ENCODE measurements around the gene MRTFA. TPM values are rescaled to one million over a fixed set of nuclear protein-coding genes. Genes with fewer than 3 reads are reported as not detected.
"Not testable (repeated sequence)": the region's sequence is repeated elsewhere in the genome, so short reads cannot be mapped to it uniquely, and the experiment has no call there.

Gene MRTFA
- total and polyA plus RNA-seq, 5 experiments from 2014 or later = 10.7 to 122 (median 31.0) TPM

DNA sequence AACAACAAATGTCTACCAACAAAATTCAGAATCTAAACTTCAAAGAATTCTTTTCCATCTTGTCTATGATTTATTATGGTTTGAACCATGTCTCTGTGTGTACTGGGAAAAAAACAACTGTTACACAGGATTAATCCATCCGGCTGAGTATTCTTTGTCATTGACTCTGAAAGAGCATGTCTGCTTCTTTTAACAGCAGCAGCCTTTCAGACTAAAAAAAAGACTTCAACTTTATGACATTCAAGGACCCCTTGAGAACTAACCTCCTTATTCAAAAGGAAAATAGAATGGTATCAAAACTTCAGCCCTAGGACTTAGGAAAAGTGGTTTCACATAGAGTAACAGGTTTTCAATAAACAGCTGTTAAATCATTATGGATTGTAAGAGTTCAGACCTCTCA, 79.9 kb downstream of the MRTFA start:
- Mint-ChIP-seq H3K27ac (peak overlapping the region in 1 of 10 donors; percentile 66), H3K27me3 (no peaks in the 10 kb centered on the region), H3K9me3 (peaks cover 0 to 11% (median 0%) of the 10 kb centered on the region in 9 donors), H3K4me3 (no peak overlapping the region), H3K4me1 (peaks cover 21 to 55% (median 36%) of the 10 kb centered on the region in 4 donors), H3K36me3 (peaks cover 12 to 25% (median 24%) of the 10 kb centered on the region in 3 donors)
- DNase-seq (no peak), ATAC-seq (no peak)
- POLR2A ChIA-PET = no interaction called here

DNA sequence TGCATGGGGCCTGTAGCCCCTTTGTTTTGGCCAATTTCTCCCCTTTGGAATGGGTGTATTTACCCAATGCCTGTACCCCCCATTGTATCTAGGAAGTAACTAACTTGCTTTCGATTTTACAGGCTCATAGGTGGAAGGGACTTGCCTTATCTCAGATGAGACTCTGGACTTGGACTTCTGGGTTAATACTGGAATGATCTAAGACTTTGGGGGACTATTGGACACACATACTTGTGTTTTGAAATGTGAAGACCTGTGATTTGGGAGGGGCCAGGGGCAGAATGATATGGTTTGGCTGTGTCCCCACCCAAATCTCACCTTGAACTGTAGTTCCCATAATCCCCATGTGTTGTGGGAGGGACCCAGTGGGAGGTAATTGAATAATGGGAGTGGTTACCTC, 82.5 kb downstream of the MRTFA start:
- H3K27me3 Mint-ChIP-seq, POLR2A ChIA-PET, H3K27ac Mint-ChIP-seq, ATAC-seq, H3K4me3 Mint-ChIP-seq, DNase-seq: not testable (repeated sequence)
- H3K4me1 Mint-ChIP-seq = peaks cover 20 to 47% (median 25%) of the 10 kb centered on the region in 4 donors
- H3K36me3 Mint-ChIP-seq = peaks cover 12 to 32% (median 19%) of the 10 kb centered on the region in 3 donors
- H3K9me3 Mint-ChIP-seq = peaks cover 0 to 11% (median 0%) of the 10 kb centered on the region in 9 donors

DNA sequence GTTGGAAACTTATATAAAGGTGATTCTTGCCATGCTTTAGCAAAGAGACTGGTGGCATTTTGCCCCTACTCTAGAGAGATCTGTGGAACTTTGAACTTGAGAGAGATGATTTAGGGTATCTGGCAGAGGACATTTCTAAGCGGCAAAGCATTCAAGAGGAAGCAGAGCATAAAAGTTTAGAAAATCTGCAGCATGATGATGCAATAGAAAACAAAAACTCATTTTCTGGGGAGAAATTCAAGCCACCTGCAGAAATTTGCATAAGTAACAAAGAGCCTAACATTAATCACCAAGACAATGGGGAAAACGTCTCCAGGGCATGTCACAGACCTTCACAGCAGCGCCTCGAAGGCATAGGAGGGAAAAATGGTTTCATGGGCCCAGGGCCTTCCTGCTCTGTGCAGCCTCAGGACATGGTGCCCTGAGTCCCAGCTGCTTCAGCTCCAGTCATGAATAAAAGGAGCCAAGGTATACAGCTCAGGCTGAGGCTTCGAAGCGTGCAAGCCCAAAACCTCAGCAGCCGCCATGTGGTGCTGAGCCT, 83.4 kb downstream of the MRTFA start:
- H3K4me1 Mint-ChIP-seq = peaks cover 20 to 49% (median 25%) of the 10 kb centered on the region in 4 donors
- no peak overlapping the region for H3K4me3 Mint-ChIP-seq
- peak overlapping the region in 3 of 10 donors; percentile 5 to 10 (median 5) for H3K27ac Mint-ChIP-seq
- peaks cover 12 to 42% (median 19%) of the 10 kb centered on the region in 3 donors for H3K36me3 Mint-ChIP-seq
- H3K27me3 Mint-ChIP-seq = no peaks in the 10 kb centered on the region
- ATAC-seq (no peak), DNase-seq (no peak)
- POLR2A ChIA-PET = no interaction called here
- peaks cover 0 to 11% (median 0%) of the 10 kb centered on the region in 9 donors for H3K9me3 Mint-ChIP-seq

DNA sequence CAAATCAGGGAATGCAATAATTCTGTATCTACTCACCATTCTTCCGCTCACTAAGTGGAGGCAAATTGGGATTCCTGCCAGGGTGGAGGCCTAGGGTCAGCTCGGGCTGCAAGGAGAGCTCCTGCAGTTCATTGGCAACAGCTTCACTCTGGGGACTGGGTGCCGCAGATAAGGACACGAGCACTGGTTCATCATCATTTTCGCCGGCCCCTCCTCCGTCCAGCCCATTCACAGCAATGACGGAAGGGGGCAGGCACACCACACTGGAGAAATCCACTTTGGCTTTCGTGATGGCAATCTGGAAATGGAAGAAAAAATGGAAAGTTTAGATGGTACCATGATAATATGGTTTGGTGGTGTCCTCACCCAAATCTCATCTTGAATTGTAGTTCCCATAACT, 84.4 kb downstream of the MRTFA start:
- no peak overlapping the region for H3K4me3 Mint-ChIP-seq
- no peak overlapping the region for H3K27ac Mint-ChIP-seq
- peaks cover 12 to 51% (median 22%) of the 10 kb centered on the region in 3 donors for H3K36me3 Mint-ChIP-seq
- POLR2A ChIA-PET = interaction anchor here (0.6 kb wide), 1 partner anchor 19 kb away, joined by 3 read pairs; no protein-coding TSS in a partner anchor
- DNase-seq = no peak
- no peak for ATAC-seq
- peaks cover 17 to 51% (median 24%) of the 10 kb centered on the region in 4 donors for H3K4me1 Mint-ChIP-seq
- peaks cover 0 to 11% (median 0%) of the 10 kb centered on the region in 9 donors for H3K9me3 Mint-ChIP-seq
- no peaks in the 10 kb centered on the region for H3K27me3 Mint-ChIP-seq

DNA sequence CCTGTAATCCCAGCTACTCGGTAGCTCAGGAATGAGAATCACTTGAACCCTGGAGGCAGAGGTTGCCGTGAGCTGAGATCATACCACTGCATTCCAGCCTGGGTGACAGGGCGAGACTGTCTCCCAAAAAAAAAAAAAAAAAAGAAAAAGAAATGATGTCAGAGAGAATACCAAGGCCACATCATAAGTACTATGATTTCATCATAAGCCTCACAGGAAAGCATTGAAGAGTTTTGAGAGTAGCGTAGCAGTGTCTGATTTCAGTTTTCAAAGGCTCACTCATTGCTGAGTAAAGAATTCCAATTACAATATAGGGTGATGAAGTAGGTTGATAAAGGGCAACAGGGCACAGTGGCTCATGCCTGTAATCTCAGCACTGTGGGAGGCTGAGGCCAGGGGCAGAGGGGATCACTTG, 88.8 kb downstream of the MRTFA start:
- DNase-seq (no peak), ATAC-seq (no peak)
- POLR2A ChIA-PET = no interaction called here
- Mint-ChIP-seq H3K36me3 (peaks cover 8 to 58% (median 24%) of the 10 kb centered on the region in 3 donors), H3K27ac (no peak overlapping the region), H3K27me3 (no peaks in the 10 kb centered on the region), H3K4me3 (no peak overlapping the region), H3K9me3 (peaks cover 0 to 4% (median 0%) of the 10 kb centered on the region in 9 donors), H3K4me1 (peaks cover 10 to 29% (median 14%) of the 10 kb centered on the region in 4 donors)

DNA sequence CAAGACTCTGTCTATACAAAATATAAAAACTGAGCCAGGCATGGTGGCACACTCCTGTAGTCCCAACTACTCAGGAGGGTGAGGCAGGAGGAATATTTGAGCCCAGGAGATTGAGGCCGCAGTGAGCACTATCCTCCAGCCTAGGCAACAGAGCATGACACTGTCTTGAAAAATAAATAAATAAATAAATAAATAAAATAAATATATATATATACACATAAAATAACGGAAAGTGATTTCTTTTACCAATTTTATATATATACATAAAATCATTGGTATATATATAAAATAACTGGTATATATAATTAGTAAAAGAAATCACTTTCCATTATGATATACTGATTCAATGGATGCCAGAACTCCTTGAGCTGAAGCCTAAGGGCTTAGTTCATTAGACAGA, 91.8 kb downstream of the MRTFA start:
- POLR2A ChIA-PET = no interaction called here
- H3K36me3 Mint-ChIP-seq = peaks cover 0 to 38% (median 14%) of the 10 kb centered on the region in 3 donors
- no peak overlapping the region for H3K4me3 Mint-ChIP-seq
- DNase-seq (no peak), ATAC-seq (no peak)
- peaks cover 16 to 43% (median 26%) of the 10 kb centered on the region in 4 donors for H3K4me1 Mint-ChIP-seq
- no peaks in the 10 kb centered on the region for H3K9me3 Mint-ChIP-seq
- H3K27ac Mint-ChIP-seq = peak overlapping the region in 1 of 10 donors; percentile 55
- no peaks in the 10 kb centered on the region for H3K27me3 Mint-ChIP-seq

DNA sequence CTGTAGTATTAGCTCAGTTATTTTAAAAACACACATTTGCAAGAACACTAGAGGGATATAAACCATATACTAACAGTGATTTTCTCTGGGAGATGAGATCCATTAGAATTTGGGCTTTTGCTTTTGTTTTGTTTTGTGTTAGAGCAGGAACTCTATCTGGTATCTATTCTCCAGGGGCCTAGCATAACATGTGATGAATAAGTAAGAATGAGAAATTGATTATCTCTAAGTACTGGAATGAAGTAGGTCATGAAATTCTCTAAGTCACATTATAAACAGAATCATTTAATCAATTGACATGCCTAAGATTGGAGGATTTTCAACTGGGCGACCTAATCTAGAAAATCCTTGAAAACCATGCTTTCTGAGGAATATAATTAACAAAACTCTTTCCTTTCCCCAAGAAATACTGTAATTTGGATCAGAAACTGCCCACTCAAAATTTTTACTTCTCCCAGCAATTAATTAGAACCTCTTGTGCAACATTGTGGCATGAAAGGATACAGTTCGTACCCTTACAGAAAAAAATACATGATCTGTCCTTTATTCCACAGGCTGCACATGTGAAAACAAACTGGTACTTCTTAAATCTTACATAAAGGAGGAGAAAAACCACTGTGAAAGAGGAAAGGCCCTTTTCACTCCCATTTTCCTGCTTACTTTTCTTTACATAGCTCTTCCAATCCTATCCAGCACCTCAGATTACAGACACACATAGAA, 93.5 kb downstream of the MRTFA start:
- H3K4me1 Mint-ChIP-seq = peaks cover 13 to 38% (median 29%) of the 10 kb centered on the region in 4 donors

DNA sequence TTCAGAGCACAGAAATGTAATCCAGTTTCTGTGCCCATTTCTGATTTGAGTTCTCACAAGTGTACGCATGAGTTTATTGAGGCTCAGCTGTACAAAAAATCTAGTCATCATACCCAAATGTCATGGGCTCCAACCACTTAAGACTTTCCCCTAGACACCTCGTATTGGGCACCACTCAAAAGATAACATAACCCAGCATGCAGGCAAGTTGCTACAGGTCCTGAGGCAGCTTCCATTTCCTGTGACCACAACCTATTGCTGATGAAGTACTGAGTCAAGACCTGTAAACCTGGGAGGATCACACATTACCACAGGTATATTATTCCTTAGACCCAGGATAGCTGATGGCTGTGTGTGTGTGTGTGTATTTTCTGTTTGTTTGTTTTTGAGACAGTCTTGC, 95.2 kb downstream of the MRTFA start:
- DNase-seq (no peak), ATAC-seq (no peak)
- peaks cover 10 to 33% (median 28%) of the 10 kb centered on the region in 4 donors for H3K4me1 Mint-ChIP-seq
- H3K27me3 Mint-ChIP-seq = no peaks in the 10 kb centered on the region
- no peaks in the 10 kb centered on the region for H3K9me3 Mint-ChIP-seq
- H3K27ac Mint-ChIP-seq = peak overlapping the region in 5 of 10 donors; percentile 4 to 48 (median 13)
- POLR2A ChIA-PET = interaction anchor here (0.6 kb wide), 1 partner anchor 8 kb away, joined by 4 read pairs; no protein-coding TSS in a partner anchor
- H3K4me3 Mint-ChIP-seq = no peak overlapping the region
- peaks cover 0 to 10% (median 6%) of the 10 kb centered on the region in 3 donors for H3K36me3 Mint-ChIP-seq

More for the DNA sequence above, 93.5 kb downstream of the MRTFA start:
- H3K4me3 Mint-ChIP-seq = no peak overlapping the region
- no peaks in the 10 kb centered on the region for H3K9me3 Mint-ChIP-seq
- DNase-seq (no peak), ATAC-seq (no peak)
- POLR2A ChIA-PET = no interaction called here
- H3K27me3 Mint-ChIP-seq = no peaks in the 10 kb centered on the region
- peak overlapping the region in 1 of 10 donors; percentile 39 for H3K27ac Mint-ChIP-seq
- H3K36me3 Mint-ChIP-seq = peaks cover 0 to 24% (median 14%) of the 10 kb centered on the region in 3 donors

DNA sequence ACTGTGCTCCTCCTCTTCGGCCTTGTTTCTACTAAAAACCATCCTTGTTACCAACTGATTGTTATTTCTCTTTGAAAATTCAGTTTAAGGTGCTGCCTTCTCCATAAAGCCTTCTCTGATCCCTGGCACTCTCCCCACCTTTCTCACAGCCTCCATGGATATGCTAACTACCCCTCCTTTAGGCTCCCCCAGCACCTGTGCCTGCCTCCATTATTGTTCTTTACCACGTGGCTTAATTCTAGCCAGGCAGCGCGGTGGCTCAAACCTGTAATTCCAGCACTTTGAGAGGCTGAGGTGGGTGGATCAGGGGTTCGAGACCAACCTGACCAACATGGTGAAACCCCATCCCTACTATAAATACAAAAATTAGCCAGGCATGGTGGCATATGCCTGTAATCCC, 96.3 kb downstream of the MRTFA start:
- H3K27ac Mint-ChIP-seq = peak overlapping the region in 5 of 10 donors; percentile 7 to 61 (median 20)
- H3K27me3 Mint-ChIP-seq = no peaks in the 10 kb centered on the region
- peak overlapping the region in 1 of 10 donors; percentile 28 for H3K4me3 Mint-ChIP-seq
- POLR2A ChIA-PET = no interaction called here
- peaks cover 0 to 3% (median 0%) of the 10 kb centered on the region in 3 donors for H3K36me3 Mint-ChIP-seq
- DNase-seq (no peak), ATAC-seq (no peak)
- H3K9me3 Mint-ChIP-seq = peaks cover 0 to 2% (median 0%) of the 10 kb centered on the region in 9 donors
- H3K4me1 Mint-ChIP-seq = peaks cover 10 to 37% (median 32%) of the 10 kb centered on the region in 4 donors

DNA sequence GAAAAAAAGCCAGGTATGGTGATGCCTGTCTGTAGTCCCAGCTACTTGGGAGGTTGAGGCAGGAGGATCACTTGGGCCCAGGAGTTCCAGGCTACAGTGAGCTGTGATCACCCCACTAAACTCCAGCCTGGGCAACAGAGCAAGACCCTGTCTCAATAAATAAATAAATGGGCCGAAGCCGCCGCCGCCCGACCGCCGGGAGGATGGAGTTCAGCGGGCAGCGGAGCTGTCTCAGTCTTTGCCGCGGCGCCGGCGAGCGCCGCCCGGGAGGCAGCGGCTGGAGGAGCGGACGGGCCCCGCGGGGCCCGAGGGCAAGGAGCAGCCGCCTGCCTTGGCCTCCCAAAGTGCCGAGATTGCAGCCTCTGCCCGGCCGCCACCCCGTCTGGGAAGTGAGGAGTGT, 100.4 kb downstream of the MRTFA start:
- ATAC-seq, DNase-seq, H3K27me3 Mint-ChIP-seq, POLR2A ChIA-PET, H3K36me3 Mint-ChIP-seq, H3K9me3 Mint-ChIP-seq, H3K4me3 Mint-ChIP-seq: not testable (repeated sequence)
- peaks cover 25 to 59% (median 52%) of the 10 kb centered on the region in 4 donors for H3K4me1 Mint-ChIP-seq
- peak overlapping the region in 1 of 10 donors; percentile 31 for H3K27ac Mint-ChIP-seq

DNA sequence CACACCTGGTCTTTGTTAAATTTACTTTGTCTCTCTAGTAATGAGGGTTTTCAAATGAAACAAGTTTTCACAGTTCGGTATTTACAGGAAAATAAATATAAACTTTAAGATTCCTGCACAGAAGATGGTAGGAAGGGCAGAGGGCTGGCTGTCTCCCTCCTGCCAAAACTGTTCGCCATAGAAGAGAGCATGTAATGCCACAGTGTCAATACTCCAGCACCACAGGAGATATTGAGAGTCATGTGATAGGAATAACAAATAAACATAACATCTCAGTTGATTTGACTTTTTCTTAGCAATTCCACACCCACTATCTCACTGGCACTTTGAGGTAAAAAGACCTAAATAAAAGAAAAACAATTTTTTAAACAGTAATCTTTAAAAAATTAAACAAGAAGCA, 100.9 kb downstream of the MRTFA start:
- DNase-seq (no peak), ATAC-seq (no peak)
- peaks cover 25 to 60% (median 53%) of the 10 kb centered on the region in 4 donors for H3K4me1 Mint-ChIP-seq
- peak overlapping the region; percentile 31 to 95 (median 89) for H3K27ac Mint-ChIP-seq
- POLR2A ChIA-PET = interaction anchor here (0.7 kb wide), 1 partner anchor 15 kb away, joined by 3 read pairs; no protein-coding TSS in a partner anchor
- H3K27me3 Mint-ChIP-seq = no peaks in the 10 kb centered on the region
- H3K9me3 Mint-ChIP-seq = peaks cover 0 to 2% (median 0%) of the 10 kb centered on the region in 9 donors
- peak overlapping the region in 1 of 10 donors; percentile 9 for H3K4me3 Mint-ChIP-seq
- no peaks in the 10 kb centered on the region for H3K36me3 Mint-ChIP-seq

DNA sequence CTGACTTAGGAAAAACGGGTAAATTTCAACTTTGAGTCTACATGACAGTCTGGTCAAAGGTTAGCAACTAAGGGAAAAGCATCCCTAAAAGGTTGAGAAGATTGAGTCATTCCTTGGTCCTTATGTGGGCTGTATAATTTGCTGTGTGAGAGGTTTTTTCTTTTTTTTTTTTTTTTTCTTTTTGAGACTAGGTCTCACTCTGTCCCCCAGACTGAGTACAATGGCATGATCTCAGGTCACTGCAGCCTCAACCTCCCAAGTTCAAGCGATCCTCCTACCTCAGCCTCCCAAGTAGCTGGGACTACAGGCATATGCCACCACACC, 101.4 kb downstream of the MRTFA start:
- ATAC-seq = no peak
- DNase-seq = no peak
- H3K36me3 Mint-ChIP-seq = no peaks in the 10 kb centered on the region
- peak overlapping the region in 8 of 10 donors; percentile 22 to 93 (median 82) for H3K4me3 Mint-ChIP-seq
- H3K4me1 Mint-ChIP-seq = peaks cover 25 to 63% (median 55%) of the 10 kb centered on the region in 4 donors
- POLR2A ChIA-PET = interaction anchor here (0.7 to 2.3 kb wide), 2 partner anchors 15 to 101 kb away, joined by 3 to 17 read pairs; partner anchors contain the start of gene MRTFA
- H3K27me3 Mint-ChIP-seq = no peaks in the 10 kb centered on the region
- peaks cover 0 to 2% (median 0%) of the 10 kb centered on the region in 9 donors for H3K9me3 Mint-ChIP-seq
- peak overlapping the region; percentile 31 to 95 (median 90) for H3K27ac Mint-ChIP-seq
